ENCODE results near the gene ATP5F1A.
"Not testable (repeated sequence)": the region's sequence is repeated elsewhere in the genome, so short reads cannot be mapped to it uniquely, and the experiment has no call there.

Gene ATP5F1A

DNA sequence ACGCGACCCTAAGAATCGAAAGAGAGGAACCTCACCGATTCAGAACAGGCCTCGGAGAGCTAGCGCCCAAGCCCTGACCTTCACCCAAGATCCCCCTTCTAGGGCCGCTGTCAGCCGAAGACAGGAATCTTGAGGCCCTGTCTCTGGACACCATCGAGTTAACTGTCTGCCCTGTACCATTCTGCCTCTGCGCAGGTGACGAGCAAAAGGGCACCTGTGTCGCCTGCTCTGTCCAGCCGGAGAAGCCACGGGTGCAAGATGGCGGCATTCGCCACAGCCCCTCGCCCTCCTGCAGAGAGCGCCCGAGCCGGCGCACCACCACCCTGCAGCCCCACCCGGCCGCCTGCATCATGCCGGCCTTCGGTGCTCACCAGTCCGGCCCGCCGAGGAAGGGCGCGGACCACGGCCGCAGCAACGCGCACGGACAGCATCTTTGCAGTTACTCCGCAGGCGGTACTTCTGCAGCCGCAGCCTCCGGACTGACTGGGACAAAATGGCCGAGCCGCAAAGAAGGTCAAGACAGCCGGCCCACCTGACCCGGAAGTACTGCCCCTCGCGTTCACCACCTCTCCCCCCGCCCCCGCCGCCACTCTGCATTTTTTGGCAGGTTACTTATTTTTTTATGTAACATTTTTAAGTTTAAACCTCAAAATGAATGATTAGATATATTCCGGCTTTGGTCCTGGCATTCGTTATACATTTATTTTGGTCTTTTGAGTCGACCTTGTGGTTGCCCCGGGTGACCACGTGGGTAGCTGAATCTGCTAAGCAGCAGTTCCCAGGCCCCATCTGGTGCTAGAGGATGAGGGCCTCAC lies at the start of gene ATP5F1A:
Gene ATP5F1A, minus strand, starts transcription at position 496 of the 815 bp plus-strand sequence. Its CDS starts 65 bp downstream, at position 431.
- DNase-seq = peak; percentile 93

DNA sequence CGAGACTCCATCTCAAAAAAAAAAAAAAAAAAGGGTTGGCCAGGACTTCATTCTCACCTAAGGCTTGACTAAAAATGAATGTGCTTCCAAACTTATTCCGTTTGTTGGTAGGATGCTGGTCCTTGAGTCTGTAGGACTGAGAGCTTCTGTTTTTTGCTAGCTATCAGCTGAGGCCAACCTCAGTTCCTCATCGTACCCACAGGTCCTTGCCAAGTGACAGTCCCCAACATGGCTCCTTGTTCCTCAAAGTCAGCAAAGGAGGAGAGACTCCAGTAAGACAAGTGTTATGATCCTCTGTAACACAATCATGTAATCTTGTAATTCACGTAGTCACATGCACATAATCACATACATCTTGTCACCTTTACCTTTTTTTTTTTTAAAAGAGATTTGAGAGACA lies 43.1 kb upstream of the ATP5F1A start:
- no peak for DNase-seq

DNA sequence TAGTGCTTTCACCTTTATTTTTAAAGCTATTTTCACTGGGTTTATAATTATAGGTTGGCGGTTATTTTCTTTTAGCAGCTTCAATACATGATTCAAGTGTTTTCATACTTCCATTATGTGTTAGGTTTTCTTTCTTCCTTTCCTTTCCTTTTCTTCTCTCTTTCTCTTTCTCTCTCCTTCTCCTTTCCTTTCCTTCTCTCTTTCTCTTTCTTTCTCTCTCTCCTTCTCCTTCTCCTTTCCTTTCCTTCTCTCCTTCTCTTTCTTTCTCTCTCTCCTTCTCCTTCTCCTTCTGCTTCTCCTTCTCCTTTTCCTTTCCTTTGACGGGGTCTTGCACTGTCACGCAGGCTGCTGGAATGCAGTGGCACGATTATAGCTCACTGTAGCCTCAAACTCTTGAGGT lies 42.1 kb upstream of the ATP5F1A start:
- no peak for DNase-seq

DNA sequence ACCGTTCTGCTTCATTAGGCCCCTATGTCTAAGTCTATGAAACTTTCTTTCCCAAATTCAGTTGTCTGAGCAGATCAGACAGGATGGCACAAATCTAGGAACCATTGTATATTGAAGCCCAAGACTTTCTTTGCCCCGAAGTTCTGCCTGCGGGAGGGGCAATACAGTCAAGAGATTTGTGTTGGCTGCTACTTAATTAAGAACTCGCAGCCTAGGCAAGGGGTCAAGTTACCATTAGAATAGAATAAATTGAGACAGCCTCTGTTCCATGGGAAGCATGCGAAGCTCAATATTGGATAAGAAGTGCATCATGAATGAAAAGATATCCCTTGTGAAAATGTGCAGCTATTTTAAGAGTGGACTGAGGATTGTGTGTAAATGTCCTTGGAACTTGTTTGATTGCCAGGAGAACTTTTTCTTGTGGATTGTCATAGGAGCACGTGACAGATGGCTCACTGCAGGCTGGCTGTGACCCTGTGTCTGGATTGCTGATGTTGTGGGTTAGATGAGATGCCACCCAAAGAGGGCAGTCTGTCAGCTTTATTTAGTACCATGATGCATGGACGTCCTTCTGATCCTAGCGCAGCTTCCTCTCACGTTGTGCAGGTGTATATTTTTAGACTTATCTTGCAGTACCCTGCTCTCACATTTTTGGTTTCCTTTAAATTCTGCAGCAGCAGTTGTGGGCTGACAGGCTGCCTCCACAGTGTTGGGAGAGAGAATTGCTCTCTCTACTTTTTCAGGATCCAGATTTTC lies 37.0 kb upstream of the ATP5F1A start:
- no peak for DNase-seq

DNA sequence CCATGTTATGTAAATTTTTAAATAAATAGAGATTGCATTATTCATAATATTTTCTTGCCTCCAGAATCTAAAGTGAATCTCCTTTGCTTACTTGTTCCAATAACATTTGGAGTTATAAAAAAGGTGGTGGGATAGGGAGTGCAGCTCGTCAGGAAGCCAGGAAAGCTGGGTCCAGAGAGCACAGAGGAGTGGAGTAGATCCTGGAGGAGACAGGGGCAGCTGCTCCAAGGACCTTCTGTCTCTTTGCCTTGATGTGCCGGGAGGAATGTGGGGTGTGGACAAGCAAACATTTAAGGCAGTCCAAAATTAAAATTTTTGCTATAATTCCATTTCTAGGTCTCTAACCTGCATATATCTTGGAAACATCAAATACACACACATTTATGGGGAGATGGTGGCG lies 35.4 kb upstream of the ATP5F1A start:
- DNase-seq = no peak

DNA sequence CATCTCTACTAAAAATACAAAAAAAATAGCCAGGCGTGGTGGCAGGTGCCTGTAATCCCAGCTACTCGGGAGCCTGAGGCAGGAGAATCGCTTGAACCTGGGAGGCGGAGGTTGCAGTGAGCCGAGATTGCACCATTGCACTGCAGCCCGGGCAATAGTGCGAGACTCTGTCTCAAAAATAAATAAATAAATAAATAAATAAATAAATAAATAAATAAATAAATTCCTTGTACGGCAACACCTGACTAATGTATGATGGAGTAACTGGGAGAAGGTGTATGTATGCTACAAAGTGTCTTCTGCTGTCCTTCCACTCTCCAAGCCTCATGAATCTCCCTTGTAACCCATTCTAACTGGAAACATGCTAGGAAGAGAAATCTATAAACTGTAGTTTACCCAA lies 32.5 kb upstream of the ATP5F1A start:
- not testable (repeated sequence) for DNase-seq

DNA sequence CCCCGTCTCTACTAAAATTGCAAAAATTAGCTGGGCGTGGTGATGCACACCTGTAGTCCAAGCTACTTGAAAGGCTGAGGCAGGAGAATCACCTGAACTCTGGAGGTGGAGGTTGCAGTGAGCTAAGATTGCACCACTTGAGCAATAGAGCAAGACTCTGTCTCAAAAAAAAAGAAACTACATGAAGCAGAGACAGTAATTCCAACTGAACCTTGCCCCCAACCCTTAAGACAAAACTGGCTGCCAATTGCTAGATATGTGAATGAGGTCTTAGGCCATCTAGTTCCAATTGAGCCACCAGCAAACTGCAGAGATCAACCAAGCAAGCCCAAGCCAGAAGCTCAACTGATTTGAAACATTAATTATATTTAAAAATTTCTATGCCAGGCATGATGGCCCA lies 32.0 kb upstream of the ATP5F1A start:
- DNase-seq = no peak

DNA sequence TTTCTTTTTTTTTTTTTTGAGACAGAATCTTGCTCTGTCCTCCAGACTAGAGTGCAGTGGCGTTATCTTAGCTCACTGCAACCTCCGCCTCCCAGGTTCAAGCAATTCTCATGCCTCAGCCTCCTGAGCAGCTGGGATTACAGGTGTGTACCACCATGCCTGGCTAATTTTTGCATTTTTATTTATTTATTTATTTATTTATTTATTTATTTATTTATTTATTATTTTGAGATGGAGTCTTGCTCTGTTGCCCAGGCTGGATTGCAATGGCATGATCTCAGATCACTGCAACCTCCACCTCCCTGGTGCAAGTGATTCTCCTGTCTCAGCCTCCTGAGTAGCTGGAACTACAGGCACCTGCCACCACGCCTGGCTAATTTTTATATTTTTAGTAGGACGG lies 28.5 kb upstream of the ATP5F1A start:
- not testable (repeated sequence) for DNase-seq

DNA sequence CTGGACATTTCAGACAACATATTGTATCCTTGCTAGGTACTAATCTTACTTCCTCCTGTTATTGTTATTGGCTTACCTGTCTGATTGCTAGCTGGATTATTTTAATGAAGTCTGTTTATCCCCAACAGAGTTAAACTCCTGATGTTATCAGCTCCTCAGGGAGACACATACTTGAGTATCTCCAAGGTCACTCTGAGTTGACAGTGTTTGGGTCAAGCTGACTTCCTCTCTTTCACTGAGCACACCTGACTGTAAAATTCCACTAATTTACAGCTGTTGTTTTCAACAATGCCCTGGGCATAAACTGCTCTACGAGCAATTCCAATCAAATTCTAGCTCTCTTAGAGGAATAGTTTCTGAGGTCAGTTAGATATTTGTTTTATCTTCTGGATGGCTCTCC lies 15.7 kb upstream of the ATP5F1A start:
- no peak for DNase-seq

DNA sequence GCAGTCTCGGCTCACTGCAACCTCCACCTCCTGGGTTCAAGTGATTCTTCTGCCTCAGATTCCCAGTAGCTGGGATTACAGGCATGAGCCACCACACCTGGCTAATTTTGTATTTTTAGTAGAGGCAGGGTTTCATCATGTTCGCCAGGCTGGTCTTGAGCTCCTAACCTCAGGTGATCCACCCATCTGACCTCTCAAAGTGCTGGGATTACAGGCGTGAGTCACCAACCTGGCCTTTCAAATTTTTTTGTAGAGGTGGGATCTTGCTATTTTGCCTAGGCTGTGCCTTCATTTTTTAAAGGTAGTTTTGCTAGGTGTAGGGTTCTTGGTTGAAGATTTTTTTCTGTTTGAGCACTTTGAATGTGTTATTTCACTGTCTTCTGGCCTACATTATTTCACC lies 12.3 kb upstream of the ATP5F1A start:
- peak; percentile 38 for DNase-seq

DNA sequence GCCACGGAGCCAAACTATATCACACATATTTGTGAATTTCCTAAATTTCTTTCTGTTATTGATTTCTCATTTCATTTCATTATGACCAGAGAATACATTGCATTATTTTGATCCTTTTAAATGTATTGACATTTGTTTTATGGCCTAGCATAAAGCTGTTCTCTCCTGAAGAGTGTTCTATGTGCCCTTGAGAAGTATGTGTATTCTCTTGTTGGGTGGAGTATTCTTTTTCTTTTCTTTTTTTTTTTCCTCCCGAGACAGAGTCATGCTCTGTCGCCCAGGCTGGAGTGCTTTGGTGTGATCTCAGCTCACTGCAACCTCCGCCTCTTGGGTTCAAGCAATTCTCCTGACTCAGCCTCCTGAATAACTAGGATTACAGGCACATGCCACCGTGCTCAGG lies 11.3 kb upstream of the ATP5F1A start:
- DNase-seq = no peak

DNA sequence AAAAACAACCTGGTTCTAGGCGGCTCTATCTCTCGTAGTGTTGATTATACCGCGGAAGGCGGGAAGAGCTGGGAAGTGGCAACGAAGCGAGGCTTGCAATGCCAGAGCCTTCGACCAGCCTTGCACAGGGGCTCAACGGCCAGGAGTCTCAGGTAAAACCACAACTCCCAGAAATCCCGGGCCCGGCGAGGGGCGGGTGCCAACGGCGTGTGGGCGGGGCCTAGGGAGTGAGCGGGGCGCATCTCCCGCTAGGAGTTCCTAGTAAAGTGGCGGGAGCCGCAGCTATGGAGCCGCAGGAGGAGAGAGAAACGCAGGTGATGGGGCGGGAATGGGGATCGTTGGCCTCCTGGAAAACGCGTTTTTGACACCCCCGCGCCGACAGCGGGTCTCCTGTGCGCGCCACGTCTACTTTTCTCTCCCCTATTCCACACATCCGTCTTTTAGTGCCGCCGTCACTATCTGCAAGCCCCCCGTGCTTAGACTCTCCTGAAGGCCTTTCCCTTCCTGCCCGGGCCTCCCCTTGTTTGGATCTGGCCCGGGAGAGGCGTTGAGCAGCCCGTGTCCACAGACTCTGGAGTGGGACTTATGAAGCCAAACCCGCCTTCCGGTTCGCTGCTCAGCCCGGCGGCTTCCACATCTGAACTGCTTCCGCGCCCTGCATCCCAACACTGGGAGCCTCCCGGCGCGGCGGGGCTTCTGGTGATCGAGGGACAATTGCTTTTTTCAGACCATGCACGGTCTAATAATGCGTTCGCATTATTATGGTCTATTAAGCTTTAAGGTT lies 6.2 kb upstream of the ATP5F1A start, which contains the start of gene HAUS1:
Gene HAUS1, plus strand, starts transcription at position 258 of the 784 bp plus-strand sequence. Its CDS starts 27 bp downstream, at position 285.
- DNase-seq = peak; percentile 94

DNA sequence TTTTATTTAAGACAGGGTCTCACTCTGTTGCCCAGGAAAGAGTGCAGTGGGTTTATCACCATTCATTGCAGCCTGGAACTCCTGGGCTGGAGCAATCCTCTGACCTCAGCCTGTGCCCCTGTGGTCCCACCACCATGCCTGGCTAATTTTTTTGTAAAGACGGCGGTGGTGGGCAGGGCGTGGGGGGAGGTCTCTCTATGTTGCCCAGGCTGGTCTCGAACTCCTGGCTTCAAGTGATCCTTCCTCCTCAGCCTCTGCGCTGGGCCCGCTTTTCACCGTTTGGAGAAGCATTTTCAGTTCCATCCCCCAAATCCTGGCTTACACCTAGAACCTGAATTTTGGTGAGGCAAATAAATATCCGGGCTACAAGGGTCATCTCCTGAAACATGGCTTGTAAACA lies 1.4 kb upstream of the ATP5F1A start:
- no peak for DNase-seq

DNA sequence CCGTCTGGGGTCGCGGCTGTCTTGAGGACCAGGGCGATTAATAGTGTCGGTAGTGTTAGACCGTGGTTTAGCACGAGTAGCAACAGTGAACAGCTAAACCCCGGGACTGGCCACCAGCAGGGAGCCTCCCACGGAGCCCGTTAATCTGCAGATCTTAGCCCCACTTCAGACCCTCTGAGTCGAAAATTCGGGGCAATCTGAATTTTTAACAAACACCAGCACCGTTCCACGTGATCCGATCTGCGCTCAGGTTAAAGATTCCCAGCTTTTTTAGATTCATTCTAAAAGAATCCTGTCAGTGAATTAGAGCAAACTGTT lies 479 bp upstream of the ATP5F1A start:
- peak; percentile 88 for DNase-seq

DNA sequence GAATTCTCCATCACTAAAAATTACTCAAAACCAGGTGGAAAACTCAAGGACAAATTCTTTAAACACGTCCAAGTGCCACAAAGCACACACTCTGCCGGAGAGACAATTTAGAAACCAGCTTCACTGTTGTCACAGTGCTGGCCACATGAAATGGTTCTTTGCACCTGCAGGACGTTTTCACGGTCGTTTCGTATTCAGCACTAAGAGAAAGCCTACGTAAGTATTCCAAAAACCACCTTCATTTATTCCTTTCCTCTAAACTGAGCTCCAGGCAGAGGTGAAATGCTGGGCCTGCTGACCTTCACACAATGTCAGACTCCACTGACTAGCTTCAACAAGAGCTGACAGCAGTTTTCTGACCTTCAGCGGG lies 680 bp downstream of the ATP5F1A start:
- DNase-seq = no peak

DNA sequence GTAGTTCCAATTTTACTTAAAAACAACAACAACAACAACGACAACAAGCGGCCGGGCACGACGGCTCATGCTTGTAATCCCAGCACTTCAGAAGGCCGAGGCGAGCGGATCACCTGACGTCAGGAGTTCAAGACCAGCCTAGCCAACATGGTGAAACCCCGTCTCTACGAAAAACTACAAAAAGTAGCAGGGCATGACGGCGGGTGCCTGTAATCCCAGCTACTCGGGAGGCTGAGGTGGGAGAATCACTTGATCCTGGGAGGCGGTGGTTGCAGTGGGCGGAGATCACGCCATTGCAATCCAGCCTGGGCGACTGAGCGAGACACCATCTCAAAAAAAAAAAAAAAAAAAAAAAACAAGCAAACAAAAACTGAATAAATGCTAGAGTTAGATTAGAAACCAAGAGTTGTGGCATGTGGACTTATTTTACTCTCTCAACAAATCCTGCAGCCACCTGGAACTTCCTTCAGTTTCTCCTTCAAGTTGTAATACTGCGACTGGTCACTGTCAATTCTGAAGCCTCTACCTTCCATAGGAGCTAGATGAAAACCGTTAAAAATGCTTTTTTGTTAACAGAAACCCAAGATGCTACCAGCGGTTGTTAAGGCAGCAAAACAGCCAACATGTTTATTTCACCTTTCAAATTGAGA lies 1.3 kb downstream of the ATP5F1A start:
- DNase-seq = no peak

DNA sequence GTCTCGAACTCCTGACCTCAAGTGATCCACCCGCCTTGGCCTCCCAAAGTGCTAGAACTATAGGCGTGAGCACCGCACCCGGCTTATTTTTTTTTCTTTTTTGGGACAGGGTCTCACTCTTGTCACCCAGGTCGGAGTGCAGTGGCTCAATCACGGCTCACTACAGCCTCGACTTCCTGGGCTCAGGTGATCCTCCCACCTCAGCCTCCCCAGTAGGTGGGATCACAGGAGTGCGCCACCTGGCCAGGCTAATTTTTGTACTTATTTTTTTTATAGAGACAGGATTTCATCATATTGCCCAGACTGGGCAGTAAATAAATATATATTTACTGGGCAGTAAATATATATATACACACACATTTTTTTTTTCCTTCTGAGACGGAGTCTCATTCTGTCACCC lies 2.6 kb downstream of the ATP5F1A start:
- no peak for DNase-seq

DNA sequence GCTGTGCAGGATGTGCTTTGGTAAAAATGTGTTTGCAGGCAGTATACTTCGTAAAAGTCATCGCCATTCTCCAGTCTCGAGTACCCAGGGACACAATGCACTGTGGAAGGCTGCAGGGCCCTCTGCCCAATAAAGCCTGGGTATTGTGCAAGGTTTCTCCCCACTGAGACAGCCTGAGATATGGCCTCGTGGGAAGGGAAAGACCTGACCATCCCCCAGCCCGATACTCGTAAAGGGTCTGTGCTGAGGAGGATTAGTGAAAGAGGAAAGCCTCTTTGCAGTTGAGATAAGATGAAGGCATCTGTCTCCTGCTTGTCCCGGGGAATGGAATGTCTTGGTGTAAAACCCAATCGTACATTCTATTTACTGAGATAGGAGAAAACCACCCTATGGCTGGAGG lies 9.6 kb downstream of the ATP5F1A start:
- peak; percentile 47 for DNase-seq

DNA sequence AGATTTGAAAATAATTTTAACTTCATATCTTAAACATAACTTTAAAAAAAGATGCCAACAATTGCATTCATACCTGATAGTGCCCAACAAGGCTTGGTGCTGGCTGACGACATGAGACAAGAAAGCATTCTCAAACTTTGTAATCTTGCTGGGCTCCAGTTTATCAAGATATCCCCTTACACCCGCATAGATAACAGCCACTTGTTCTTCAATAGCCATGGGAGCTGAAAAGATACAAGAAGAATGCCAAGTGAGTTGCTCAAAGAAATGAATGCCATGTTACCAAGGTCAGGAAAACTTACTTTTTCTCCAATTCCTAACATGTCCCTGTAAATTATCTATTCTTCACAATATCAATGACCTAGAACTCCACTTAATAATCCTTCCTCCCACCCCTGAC lies 13.7 kb downstream of the ATP5F1A start:
- DNase-seq = no peak

DNA sequence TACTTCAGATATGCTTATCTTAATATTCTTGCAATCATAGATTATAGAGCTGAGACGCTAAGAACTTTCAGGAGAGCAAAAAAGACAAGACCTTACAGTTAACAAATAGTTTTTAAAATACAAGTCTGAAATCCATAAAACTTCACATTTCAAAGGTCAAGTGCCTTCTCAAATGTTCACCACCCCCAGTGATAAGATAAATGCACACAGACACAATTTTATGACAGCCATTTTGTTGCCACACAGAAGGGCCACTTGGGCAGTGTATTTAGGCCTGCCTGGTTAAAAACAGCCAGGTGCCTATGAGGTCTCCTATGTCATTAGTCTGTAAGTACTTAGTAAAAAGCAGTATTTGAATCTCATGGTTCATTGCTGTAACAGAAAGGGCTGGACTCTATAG lies 17.9 kb downstream of the ATP5F1A start:
- peak; percentile 24 for DNase-seq

DNA sequence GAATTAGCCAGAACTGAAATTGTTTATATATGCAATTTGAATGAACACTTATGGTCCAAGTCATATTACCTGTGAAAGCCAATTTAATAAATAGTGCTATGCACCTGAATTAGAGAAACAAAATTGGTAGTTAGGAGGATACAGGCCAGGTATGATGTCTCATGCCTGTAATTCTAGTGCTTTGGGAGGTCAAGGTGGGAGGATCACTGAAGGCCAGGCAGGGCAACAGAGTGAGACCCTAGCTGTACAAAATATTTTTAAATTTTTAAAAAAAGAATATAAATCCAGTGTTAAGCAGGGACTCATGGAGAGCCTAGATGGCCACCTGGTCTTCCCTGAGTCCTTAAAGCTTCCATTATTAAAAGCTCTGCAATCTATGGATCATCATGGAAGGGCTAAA lies 18.8 kb downstream of the ATP5F1A start:
- DNase-seq = peak; percentile 5

DNA sequence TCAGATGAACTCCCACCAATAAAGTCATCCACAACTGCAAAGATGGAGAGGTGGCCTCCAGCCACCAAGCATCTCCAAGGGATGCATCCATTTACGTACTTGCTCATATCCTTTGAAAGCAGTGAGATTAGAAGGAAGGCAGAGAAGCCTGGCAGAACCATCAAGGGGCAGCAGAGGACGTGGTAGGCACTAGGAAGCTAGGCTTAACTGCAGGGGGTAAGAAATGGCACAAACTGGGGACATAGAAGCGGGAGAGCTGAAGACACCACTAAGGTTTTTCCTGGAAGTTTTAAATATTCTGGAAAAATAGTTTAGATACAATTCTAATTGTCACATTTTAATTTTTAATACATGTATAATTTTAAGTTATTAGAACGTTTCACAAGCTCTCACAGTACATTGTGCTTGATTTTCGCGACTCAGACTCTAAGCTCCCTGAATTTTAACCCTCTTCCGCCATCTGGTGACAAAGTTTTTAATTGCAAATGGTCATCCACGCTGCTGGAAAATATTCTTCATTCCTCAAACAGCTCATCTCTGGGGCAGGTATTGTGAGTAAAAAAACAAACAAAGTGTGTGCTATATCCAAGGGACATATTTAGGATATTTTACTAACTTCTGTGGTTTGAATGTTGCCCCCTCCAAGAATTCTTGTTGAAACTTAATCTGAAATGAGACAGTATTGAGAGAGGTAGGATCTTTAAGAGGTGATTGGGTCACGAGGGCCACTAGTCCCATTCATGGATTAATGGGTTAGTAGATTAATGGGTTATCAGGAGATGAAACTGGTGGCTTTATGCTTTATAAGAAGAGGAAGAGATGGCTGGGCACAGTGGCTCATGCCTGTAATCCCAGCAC lies 24.4 kb downstream of the ATP5F1A start:
- peak; percentile 61 for DNase-seq

Data from activated CD8-positive, alpha-beta memory T cell treated with anti-CD3 and anti-CD28 coated beads for 24 hours (primary cell).